ENCODE measurements around the gene ZNRF4.

GRCh38 chr19:5492635-5493409 is 37.6 kb downstream of the ZNRF4 start:
- TF ChIP-seq, protein P1, sequence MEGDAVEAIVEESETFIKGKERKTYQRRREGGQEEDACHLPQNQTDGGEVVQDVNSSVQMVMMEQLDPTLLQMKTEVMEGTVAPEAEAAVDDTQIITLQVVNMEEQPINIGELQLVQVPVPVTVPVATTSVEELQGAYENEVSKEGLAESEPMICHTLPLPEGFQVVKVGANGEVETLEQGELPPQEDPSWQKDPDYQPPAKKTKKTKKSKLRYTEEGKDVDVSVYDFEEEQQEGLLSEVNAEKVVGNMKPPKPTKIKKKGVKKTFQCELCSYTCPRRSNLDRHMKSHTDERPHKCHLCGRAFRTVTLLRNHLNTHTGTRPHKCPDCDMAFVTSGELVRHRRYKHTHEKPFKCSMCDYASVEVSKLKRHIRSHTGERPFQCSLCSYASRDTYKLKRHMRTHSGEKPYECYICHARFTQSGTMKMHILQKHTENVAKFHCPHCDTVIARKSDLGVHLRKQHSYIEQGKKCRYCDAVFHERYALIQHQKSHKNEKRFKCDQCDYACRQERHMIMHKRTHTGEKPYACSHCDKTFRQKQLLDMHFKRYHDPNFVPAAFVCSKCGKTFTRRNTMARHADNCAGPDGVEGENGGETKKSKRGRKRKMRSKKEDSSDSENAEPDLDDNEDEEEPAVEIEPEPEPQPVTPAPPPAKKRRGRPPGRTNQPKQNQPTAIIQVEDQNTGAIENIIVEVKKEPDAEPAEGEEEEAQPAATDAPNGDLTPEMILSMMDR (IDR thresholded peaks at IDR 0.05; ENCODE audit: control extremely low read depth in 1 of 3, insufficient read depth in 1 of 3, low read depth in 1 of 3, low read length in 3 of 3), result no peak
- TF ChIP-seq EZH2 (IDR thresholded peaks at IDR 0.05; ENCODE audit: low read depth, low read length, severe bottlenecking) (no peak), ATF2 (IDR thresholded peaks at IDR 0.05; ENCODE audit: low read length) (no peak), CHD1 (IDR thresholded peaks at IDR 0.05; ENCODE audit: low read depth, low read length) (no peak), SP2 (IDR thresholded peaks at IDR 0.05; ENCODE audit: low read length) (no peak), POLR2AphosphoS5 (IDR thresholded peaks at IDR 0.05; ENCODE audit: low read depth, low read length) (no peak), TAF7 (optimal IDR thresholded peaks at IDR 0.05; ENCODE audit: borderline replicate concordance, low read depth, low read length) (no peak), RAD21 (IDR thresholded peaks at IDR 0.05 in 1 of 2, conservative IDR thresholded peaks at IDR 0.05 in 1 of 2; ENCODE audit: low read depth in 2 of 2, low read length in 2 of 2) (no peak), POLR2A (IDR thresholded peaks at IDR 0.05; ENCODE audit: control extremely low read depth in 1 of 2, low read depth in 2 of 2, low read length in 2 of 2) (no peak)
